Stimulated activated CD4-positive, alpha-beta T cell treated with anti-CD3 and anti-CD28 coated beads, Interleukin-1b, Interleukin-23, amount 100 ng/mL, for 48 hours (primary cell): ENCODE measurements around the gene WBP1.
"Not testable (repeated sequence)": the region's sequence is repeated elsewhere in the genome, so short reads cannot be mapped to it uniquely, and the experiment has no call there.

ENCODE experiments used
- DNase-seq: peaks from one replicate; pipeline ENCODE4 v3.0.0-alpha.2; 2020

WBP1 gene

GRCh38 chr2:74458132-74458937 is at the start of gene WBP1:
WBP1 (plus strand) TSS chr2:74458438; CDS start chr2:74458603, 165 bp downstream.
- DNase-seq: peak; percentile 100

- no peak for DNase-seq
Observed at GRCh38 chr2:74413001-74413698, 45.1 kb upstream of the WBP1 start.

GRCh38 chr2:74414441-74414840 is 43.8 kb upstream of the WBP1 start:
- no peak for DNase-seq

GRCh38 chr2:74414881-74415761 is 43.1 kb upstream of the WBP1 start:
- no peak for DNase-seq

- DNase-seq: no peak
Observed at GRCh38 chr2:74415762-74416395, 42.4 kb upstream of the WBP1 start.

- DNase-seq: no peak
Observed at GRCh38 chr2:74416778-74417177, 41.5 kb upstream of the WBP1 start.

- DNase-seq: no peak
Observed at GRCh38 chr2:74417197-74417596, 41.0 kb upstream of the WBP1 start.

- DNase-seq: no peak
Observed at GRCh38 chr2:74417763-74418162, 40.5 kb upstream of the WBP1 start.

GRCh38 chr2:74418312-74418711 is 39.9 kb upstream of the WBP1 start:
- no peak for DNase-seq

- no peak for DNase-seq
Observed at GRCh38 chr2:74419345-74419744, 38.9 kb upstream of the WBP1 start.

- DNase-seq: no peak
Observed at GRCh38 chr2:74420006-74420405, 38.2 kb upstream of the WBP1 start.

- DNase-seq: not testable (repeated sequence)
Observed at GRCh38 chr2:74420443-74421103, 37.7 kb upstream of the WBP1 start.

GRCh38 chr2:74421221-74421870 is 36.9 kb upstream of the WBP1 start, which contains the start of the genes C2orf81 and WDR54:
C2orf81 (minus strand) TSS chr2:74421619; CDS start chr2:74421560, 59 bp downstream.
WDR54 (plus strand) TSS chr2:74421730; CDS start chr2:74422154, 424 bp downstream.
- DNase-seq: peak; percentile 95

- DNase-seq: no peak
Observed at GRCh38 chr2:74423231-74424095, 34.8 kb upstream of the WBP1 start.

- no peak for DNase-seq
Observed at GRCh38 chr2:74424139-74424992, 33.9 kb upstream of the WBP1 start.

GRCh38 chr2:74424995-74425406 is 33.2 kb upstream of the WBP1 start:
- no peak for DNase-seq

GRCh38 chr2:74425523-74425922 is 32.7 kb upstream of the WBP1 start:
- DNase-seq: no peak

GRCh38 chr2:74426181-74426758 is 32.0 kb upstream of the WBP1 start:
- no peak for DNase-seq

GRCh38 chr2:74427551-74427950 is 30.7 kb upstream of the WBP1 start:
- no peak for DNase-seq
